Measurements from ENCODE around the gene TOPORS. TPM values are rescaled to one million over a fixed set of nuclear protein-coding genes. Genes with fewer than 3 reads are reported as not detected.

Gene TOPORS
- 4.9 and 6.1 TPM in 2 replicates for polyA plus RNA-seq (2012; rRNA removed)
- 8.2 and 9.0 TPM in 2 replicates for polyA plus RNA-seq (2012; cell fraction: cytosol; rRNA removed)
- 2.6 and 7.6 TPM in 2 replicates for polyA plus RNA-seq (2012; cell fraction: nucleus; rRNA removed)

DNA sequence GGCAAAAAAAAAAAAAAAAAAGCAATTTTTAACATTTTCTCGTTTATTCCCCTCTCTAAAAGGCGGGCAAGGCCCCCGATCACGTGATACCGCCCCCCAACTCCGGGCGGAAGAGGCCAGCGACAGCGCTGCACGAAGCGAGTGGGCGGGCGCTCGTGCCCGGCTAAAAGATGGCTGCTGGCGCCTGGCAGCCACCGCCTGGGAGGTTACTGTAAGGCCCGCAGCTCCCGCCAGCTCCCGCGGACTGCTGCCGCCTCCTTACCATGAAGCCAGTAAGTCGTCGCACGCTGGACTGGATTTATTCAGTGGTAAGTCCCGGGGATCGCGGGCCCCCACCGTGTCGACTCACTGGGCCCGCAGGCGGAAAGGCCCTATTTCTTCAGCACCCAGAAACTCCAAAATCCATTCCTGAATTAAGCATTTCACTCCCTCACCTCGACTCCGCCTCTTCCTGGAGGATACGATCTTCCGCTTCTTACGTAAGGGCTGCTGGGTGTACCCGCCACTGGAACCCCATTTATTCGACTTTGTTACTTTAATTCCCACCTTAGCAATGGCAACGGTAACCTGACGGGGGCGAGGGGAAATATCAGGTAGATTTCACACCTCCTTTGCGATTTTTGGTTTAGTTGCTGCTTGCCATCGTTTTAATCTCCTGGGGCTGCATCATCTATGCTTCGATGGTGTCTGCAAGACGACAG lies at the start of gene TOPORS, which contains the start of gene SMIM27:
Gene TOPORS, minus strand, starts transcription at position 415 of the 701 bp plus-strand sequence. Its CDS starts 150 bp downstream, at position 265.
Gene SMIM27, plus strand, starts transcription at position 156 of the 701 bp plus-strand sequence. Its CDS starts 108 bp downstream, at position 264.
- Histone ChIP-seq H3K9ac (peak within 1 kb of the TSS; percentile 85), H3F3A (replicated peaks; ENCODE audit: insufficient read depth) (peaks cover 25% of the 10 kb centered on the region), H3K4me3 (ENCODE audit: low read depth in 2 of 2, low read length in 1 of 2) (peak within 1 kb of the TSS; percentile 91 to 94), H3K9me2 (no peaks in the 10 kb centered on the region), H2AFZ (ENCODE audit: low read depth) (peak within 1 kb of the TSS; percentile 96), H3K36me3 (replicated peaks in 1 of 2; ENCODE audit: control insufficient read depth in 1 of 2, insufficient read depth in 2 of 2, low read length in 1 of 2) (peaks cover 7 to 12% of the 10 kb centered on the region in 2 experiments), H3K27ac (ENCODE audit: low read depth in 2 of 2, low read length in 1 of 2) (peak within 1 kb of the TSS; percentile 97 to 98), H3K4me1 (ENCODE audit: control insufficient read depth in 1 of 2, insufficient read depth in 2 of 2, low read depth in 1 of 2, low read length in 1 of 2) (peaks cover 0 to 2% of the 10 kb centered on the region in 2 experiments; a peak in 2 of 4 replicates), H3K4me2 (peak within 1 kb of the TSS; percentile 98), H3K9me3 (no peaks in the 10 kb centered on the region), H4K20me1 (ENCODE audit: insufficient read depth) (peaks cover 24% of the 10 kb centered on the region), H3K79me2 (ENCODE audit: insufficient read depth) (peaks cover 68% of the 10 kb centered on the region), H3K27me3 (ENCODE audit: insufficient read depth) (no peaks in the 10 kb centered on the region)
- WGBS (ENCODE audit: low lambda C conversion rate), result under 1% methylated on average over 41 of the region's 46 CpGs
- peak; percentile 87 for DNase-seq
- POLR2A ChIA-PET, result interaction anchor here (1.0 to 1.1 kb wide), 3 partner anchors 20 to 472 kb away, joined by 3 to 5 read pairs (median 4); partner anchors contain the start of genes DNAJA1 and NDUFB6
- CTCF ChIA-PET, result interaction anchor here (1.4 to 5.4 kb wide), 6 partner anchors 11 to 173 kb away, joined by 3 to 51 read pairs (median 13); partner anchors contain the start of gene NDUFB6
- TF ChIP-seq EZH2phosphoT487 (IDR thresholded peaks at IDR 0.05; ENCODE audit: borderline replicate concordance, low read depth) (no peak), RXRA (IDR thresholded peaks at IDR 0.05; ENCODE audit: borderline replicate concordance, low read depth) (no peak; the same call in 1 of the 2 replicates), ELF1 (IDR thresholded peaks at IDR 0.05) (peak; percentile 98), FOXJ3 (CRISPR knock-in tag; IDR thresholded peaks at IDR 0.05) (no peak), GABPA (IDR thresholded peaks at IDR 0.05; ENCODE audit: low read depth) (peak; percentile 73), CHD2 (IDR thresholded peaks at IDR 0.05; ENCODE audit: low read length, partially characterized antibody) (peak; percentile 74), TAF1 (IDR thresholded peaks at IDR 0.05; ENCODE audit: borderline replicate concordance, low read depth, low read length) (peak; percentile 99), SIN3A (IDR thresholded peaks at IDR 0.05; ENCODE audit: borderline replicate concordance, low read depth, low read length) (peak; percentile 82; the same call in 1 of the 2 replicates), NRF1 (IDR thresholded peaks at IDR 0.05; ENCODE audit: low read depth, low read length) (no peak), MXI1 (IDR thresholded peaks at IDR 0.05; ENCODE audit: low read depth, low read length) (peak; percentile 63; the same call in 1 of the 2 replicates), MEF2A (IDR thresholded peaks at IDR 0.05; ENCODE audit: borderline replicate concordance, low read depth) (no peak), RCOR1 (IDR thresholded peaks at IDR 0.05; ENCODE audit: low read length) (no peak), YY1 (IDR thresholded peaks at IDR 0.05; ENCODE audit: low read depth) (peak; percentile 99), TEAD4 (IDR thresholded peaks at IDR 0.05; ENCODE audit: borderline replicate concordance, insufficient read depth) (peak; percentile 30; the same call in 1 of the 2 replicates), SMC3 (IDR thresholded peaks at IDR 0.05; ENCODE audit: low read depth, low read length) (no peak), RAD21 (IDR thresholded peaks at IDR 0.05; ENCODE audit: low read length) (no peak)
- TF ChIP-seq, protein P1, sequence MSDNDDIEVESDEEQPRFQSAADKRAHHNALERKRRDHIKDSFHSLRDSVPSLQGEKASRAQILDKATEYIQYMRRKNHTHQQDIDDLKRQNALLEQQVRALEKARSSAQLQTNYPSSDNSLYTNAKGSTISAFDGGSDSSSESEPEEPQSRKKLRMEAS (IDR thresholded peaks at IDR 0.05; ENCODE audit: low read depth), result peak; percentile 76; the same call in 1 of the 2 replicates
- TF ChIP-seq, protein P2, sequence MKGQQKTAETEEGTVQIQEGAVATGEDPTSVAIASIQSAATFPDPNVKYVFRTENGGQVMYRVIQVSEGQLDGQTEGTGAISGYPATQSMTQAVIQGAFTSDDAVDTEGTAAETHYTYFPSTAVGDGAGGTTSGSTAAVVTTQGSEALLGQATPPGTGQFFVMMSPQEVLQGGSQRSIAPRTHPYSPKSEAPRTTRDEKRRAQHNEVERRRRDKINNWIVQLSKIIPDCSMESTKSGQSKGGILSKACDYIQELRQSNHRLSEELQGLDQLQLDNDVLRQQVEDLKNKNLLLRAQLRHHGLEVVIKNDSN (IDR thresholded peaks at IDR 0.05; ENCODE audit: borderline replicate concordance, low read depth), result peak; percentile 96
- TF ChIP-seq, protein P3, sequence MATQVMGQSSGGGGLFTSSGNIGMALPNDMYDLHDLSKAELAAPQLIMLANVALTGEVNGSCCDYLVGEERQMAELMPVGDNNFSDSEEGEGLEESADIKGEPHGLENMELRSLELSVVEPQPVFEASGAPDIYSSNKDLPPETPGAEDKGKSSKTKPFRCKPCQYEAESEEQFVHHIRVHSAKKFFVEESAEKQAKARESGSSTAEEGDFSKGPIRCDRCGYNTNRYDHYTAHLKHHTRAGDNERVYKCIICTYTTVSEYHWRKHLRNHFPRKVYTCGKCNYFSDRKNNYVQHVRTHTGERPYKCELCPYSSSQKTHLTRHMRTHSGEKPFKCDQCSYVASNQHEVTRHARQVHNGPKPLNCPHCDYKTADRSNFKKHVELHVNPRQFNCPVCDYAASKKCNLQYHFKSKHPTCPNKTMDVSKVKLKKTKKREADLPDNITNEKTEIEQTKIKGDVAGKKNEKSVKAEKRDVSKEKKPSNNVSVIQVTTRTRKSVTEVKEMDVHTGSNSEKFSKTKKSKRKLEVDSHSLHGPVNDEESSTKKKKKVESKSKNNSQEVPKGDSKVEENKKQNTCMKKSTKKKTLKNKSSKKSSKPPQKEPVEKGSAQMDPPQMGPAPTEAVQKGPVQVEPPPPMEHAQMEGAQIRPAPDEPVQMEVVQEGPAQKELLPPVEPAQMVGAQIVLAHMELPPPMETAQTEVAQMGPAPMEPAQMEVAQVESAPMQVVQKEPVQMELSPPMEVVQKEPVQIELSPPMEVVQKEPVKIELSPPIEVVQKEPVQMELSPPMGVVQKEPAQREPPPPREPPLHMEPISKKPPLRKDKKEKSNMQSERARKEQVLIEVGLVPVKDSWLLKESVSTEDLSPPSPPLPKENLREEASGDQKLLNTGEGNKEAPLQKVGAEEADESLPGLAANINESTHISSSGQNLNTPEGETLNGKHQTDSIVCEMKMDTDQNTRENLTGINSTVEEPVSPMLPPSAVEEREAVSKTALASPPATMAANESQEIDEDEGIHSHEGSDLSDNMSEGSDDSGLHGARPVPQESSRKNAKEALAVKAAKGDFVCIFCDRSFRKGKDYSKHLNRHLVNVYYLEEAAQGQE (IDR thresholded peaks at IDR 0.05; ENCODE audit: low read depth, low read length), result peak; percentile 72
- TF ChIP-seq, protein P4, sequence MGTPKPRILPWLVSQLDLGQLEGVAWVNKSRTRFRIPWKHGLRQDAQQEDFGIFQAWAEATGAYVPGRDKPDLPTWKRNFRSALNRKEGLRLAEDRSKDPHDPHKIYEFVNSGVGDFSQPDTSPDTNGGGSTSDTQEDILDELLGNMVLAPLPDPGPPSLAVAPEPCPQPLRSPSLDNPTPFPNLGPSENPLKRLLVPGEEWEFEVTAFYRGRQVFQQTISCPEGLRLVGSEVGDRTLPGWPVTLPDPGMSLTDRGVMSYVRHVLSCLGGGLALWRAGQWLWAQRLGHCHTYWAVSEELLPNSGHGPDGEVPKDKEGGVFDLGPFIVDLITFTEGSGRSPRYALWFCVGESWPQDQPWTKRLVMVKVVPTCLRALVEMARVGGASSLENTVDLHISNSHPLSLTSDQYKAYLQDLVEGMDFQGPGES (IDR thresholded peaks at IDR 0.05; ENCODE audit: low read depth, low read length), result no peak
- TF ChIP-seq, protein P5, sequence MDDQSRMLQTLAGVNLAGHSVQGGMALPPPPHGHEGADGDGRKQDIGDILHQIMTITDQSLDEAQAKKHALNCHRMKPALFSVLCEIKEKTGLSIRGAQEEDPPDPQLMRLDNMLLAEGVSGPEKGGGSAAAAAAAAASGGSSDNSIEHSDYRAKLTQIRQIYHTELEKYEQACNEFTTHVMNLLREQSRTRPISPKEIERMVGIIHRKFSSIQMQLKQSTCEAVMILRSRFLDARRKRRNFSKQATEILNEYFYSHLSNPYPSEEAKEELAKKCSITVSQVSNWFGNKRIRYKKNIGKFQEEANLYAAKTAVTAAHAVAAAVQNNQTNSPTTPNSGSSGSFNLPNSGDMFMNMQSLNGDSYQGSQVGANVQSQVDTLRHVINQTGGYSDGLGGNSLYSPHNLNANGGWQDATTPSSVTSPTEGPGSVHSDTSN (IDR thresholded peaks at IDR 0.05), result no peak
- TF ChIP-seq, protein P6, sequence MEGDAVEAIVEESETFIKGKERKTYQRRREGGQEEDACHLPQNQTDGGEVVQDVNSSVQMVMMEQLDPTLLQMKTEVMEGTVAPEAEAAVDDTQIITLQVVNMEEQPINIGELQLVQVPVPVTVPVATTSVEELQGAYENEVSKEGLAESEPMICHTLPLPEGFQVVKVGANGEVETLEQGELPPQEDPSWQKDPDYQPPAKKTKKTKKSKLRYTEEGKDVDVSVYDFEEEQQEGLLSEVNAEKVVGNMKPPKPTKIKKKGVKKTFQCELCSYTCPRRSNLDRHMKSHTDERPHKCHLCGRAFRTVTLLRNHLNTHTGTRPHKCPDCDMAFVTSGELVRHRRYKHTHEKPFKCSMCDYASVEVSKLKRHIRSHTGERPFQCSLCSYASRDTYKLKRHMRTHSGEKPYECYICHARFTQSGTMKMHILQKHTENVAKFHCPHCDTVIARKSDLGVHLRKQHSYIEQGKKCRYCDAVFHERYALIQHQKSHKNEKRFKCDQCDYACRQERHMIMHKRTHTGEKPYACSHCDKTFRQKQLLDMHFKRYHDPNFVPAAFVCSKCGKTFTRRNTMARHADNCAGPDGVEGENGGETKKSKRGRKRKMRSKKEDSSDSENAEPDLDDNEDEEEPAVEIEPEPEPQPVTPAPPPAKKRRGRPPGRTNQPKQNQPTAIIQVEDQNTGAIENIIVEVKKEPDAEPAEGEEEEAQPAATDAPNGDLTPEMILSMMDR (IDR thresholded peaks at IDR 0.05), result no peak

Data from SK-N-SH (cell line).